HL-60 (cell line): Measurements from ENCODE around the gene IL12RB2.

ENCODE experiments used
- CTCF ChIP-seq: IDR thresholded peaks from one replicate; pipeline ENCODE4 v1.5.1; 2011; ENCODE audit warnings: low read length, control low read depth, inconsistent platforms; ENCODE audit not compliant: insufficient read depth
- GABPA ChIP-seq: IDR thresholded peaks from 2 replicates; pipeline ENCODE4 v1.6.1; 2012; ENCODE audit warnings: low read depth
- REST ChIP-seq: IDR thresholded peaks from 2 replicates; pipeline ENCODE4 v1.6.1; 2012; ENCODE audit warnings: low read depth; ENCODE audit not compliant: insufficient replicate concordance

DNA sequence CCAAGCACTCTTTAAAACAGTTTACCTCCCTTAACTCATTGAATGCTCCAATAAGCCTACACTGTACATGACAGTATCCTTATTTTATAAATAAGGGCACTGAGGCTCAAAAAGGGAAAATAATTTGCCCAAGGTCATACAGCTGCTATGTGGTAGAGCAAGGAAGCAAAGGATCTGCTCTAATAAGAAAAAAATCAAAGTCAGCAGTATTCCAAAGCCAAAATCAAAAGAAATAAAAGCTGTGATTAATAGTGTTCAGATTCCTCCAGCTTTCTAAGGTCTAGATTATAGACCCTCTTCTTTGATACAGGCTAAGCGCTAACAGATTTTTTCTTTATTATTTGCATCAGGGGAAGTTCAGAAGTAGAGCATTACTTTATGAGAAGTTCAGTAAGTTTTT, 39.3 kb downstream of the IL12RB2 start:
- TF ChIP-seq CTCF: no peak
- no peak for TF ChIP-seq GABPA
- no peak for TF ChIP-seq REST
